Panc1 (cell line): ENCODE data around the gene PANK1. TPM values are rescaled to one million over a fixed set of nuclear protein-coding genes. Genes with fewer than 3 reads are reported as not detected.

Experiments used
- ATAC-seq: fragments of 200-7000 bp; cut with Tn5 transposase; 2 replicates; pipeline ENCODE4 v1.9.1; 2020; ENCODE audit warnings: mild to moderate bottlenecking, moderate library complexity
- BruUV-seq: library from RNA; stranded (reverse); fragments of 400-500 nt; replicated peaks from 2 replicates; lab custom pipeline; 2021; lab: Mats Ljungman, UMichigan
- CTCF ChIA-PET: fragments of 300-600 bp; sonication (Branson Sonifier 250); formaldehyde crosslinking; loops from one replicate; lab custom pipeline; 2022; ENCODE audit warnings: antibody characterized with exemption; lab: Charles Lee
- POLR2A ChIA-PET: fragments of 300-600 bp; sonication (Branson Sonifier 250); formaldehyde crosslinking; loops from one replicate; lab custom pipeline; 2022; ENCODE audit warnings: antibody characterized with exemption; lab: Charles Lee
- DNase-seq: peaks from one replicate; pipeline ENCODE4 v3.0.0-alpha.2; 2010; ENCODE audit warnings: low read depth, low spot score
- H3K27ac ChIP-seq: 2 replicates; pipeline ENCODE4 v1.5.1; 2011; ENCODE audit warnings: mild to moderate bottlenecking, low read length, inconsistent platforms
- H3K27me3 ChIP-seq: fragments of 200-500 bp; sonication (Bioruptor generic); 2 replicates; pipeline ENCODE4 v1.6.0; 2014; ENCODE audit warnings: low read length, inconsistent platforms; ENCODE audit not compliant: control insufficient read depth, insufficient read depth
- H3K36me3 ChIP-seq: fragments of 200-500 bp; sonication (Bioruptor generic); 2 replicates; pipeline ENCODE4 v1.5.1; 2014; ENCODE audit warnings: inconsistent platforms, mild to moderate bottlenecking, low read length, moderate library complexity; ENCODE audit not compliant: control insufficient read depth, insufficient read depth
- H3K4me1 ChIP-seq: 2 replicates; pipeline ENCODE4 v1.5.1; 2011; ENCODE audit warnings: inconsistent platforms, mild to moderate bottlenecking, low read length, moderate library complexity; ENCODE audit not compliant: control insufficient read depth, insufficient read depth
- H3K4me3 ChIP-seq, 2 experiments: 2 replicates each; pipeline ENCODE4 v1.5.1; 2011 to 2012; ENCODE audit warnings: low read depth in 2 of 2, low read length in 2 of 2, mild to moderate bottlenecking in 2 of 2, inconsistent platforms in 1 of 2, moderate library complexity in 1 of 2
- H3K9me3 ChIP-seq: fragments of 200-500 bp; sonication (Bioruptor generic); 2 replicates; pipeline ENCODE4 v1.5.1; 2014; ENCODE audit warnings: low read depth, mild to moderate bottlenecking, inconsistent platforms, low read length, moderate library complexity; ENCODE audit not compliant: control insufficient read depth, insufficient read depth
- CTCF ChIP-seq: fragments of 450-650 bp; IDR thresholded peaks from 2 replicates; pipeline ENCODE4 v1.5.1; 2017; ENCODE audit warnings: mild to moderate bottlenecking
- POLR2AphosphoS5 ChIP-seq: IDR thresholded peaks from 2 replicates; pipeline ENCODE4 v1.6.1; 2012; ENCODE audit warnings: mild to moderate bottlenecking, low read depth, low read length, moderate library complexity
- REST ChIP-seq, 2 experiments: IDR thresholded peaks; 2 replicates each; pipeline ENCODE4 v1.6.1; 2011 to 2012; ENCODE audit warnings: low read depth in 2 of 2, control low read depth in 1 of 2, low read length in 1 of 2, mild to moderate bottlenecking in 1 of 2, moderate library complexity in 1 of 2; ENCODE audit not compliant: insufficient read depth in 1 of 2
- SIN3A ChIP-seq: IDR thresholded peaks from 2 replicates; pipeline ENCODE4 v1.6.1; 2012; ENCODE audit warnings: low read depth, mild to moderate bottlenecking, low read length, moderate library complexity, borderline replicate concordance; ENCODE audit not compliant: insufficient read depth
- TCF7L2 ChIP-seq: IDR thresholded peaks from 2 replicates; pipeline ENCODE4 v1.6.1; 2011; ENCODE audit warnings: mild to moderate bottlenecking, low read depth, low read length, inconsistent platforms
- in situ Hi-C: cut with HindIII; loops from 2 replicates; pipeline ENCODE4 v1.10.0; 2016; ENCODE audit warnings: low sequenced_read_pairs, low pct_unique_long_range_greater_than_20kb
- intact Hi-C: fragments of 100-400 bp; cut with micrococcal nuclease; formaldehyde crosslinking; loops from one replicate; pipeline ENCODE4 v1.10.0; 2022; ENCODE audit not compliant: unreplicated experiment
- total RNA-seq: library from RNA; stranded (reverse); gene quantifications from one replicate; pipeline ENCODE4 v1.2.1, GENCODE V29; 2021; ENCODE audit not compliant: unreplicated experiment

Gene PANK1
- total RNA-seq, 1 experiment from 2014 or later: 11.0 TPM

- POLR2A ChIA-PET: no interaction called here
Measured at GRCh38 chr10:89659143-89660131, 14.4 kb upstream of the PANK1 start.

DNA sequence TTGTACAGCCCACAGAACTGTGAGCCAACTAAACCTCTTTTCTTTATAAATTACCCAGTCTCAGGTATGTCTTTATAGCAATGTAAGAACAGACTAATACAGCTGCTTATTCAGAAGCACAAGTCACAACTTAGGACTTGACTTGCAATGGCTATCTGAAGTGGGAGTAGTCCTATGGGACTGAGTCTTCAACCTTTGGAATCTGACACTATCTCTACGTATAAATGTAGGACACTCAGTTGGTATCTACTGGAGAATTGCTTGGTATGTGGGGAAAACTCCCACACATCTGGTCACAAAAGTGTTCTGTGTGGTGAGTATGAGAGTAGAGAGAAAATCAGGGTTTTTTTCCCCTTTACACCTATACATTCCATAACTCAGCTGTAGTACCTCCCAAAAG lies 12.3 kb upstream of the PANK1 start:
- DNase-seq (no peak), ATAC-seq (no peak)
- Histone ChIP-seq H3K27ac (no peak overlapping the region), H3K36me3 (no peaks in the 10 kb centered on the region), H3K4me1 (no peaks in the 10 kb centered on the region), H3K9me3 (no peaks in the 10 kb centered on the region), H3K4me3 (no peak overlapping the region), H3K27me3 (peaks cover 2% of the 10 kb centered on the region; the same call in 1 of the 2 replicates)
- no TSS peak for BruUV-seq
- ChIA-PET POLR2A (no interaction called here), CTCF (no interaction called here)
- in situ Hi-C loops (no loop called here), intact Hi-C loops (no loop called here)
- TF ChIP-seq SIN3A (no peak), REST (IDR thresholded peaks at IDR 0.05; ENCODE audit: insufficient read depth in 1 of 2, low read depth in 2 of 2, low read length in 1 of 2) (no peak), TCF7L2 (no peak), POLR2AphosphoS5 (no peak), CTCF (no peak)

More at GRCh38 chr10:89659143-89660131, 14.4 kb upstream of the PANK1 start:
- no peak for ATAC-seq
- BruUV-seq: no TSS peak
- TF ChIP-seq POLR2AphosphoS5 (no peak), TCF7L2 (no peak), SIN3A (no peak)
- Histone ChIP-seq H3K36me3 (no peaks in the 10 kb centered on the region), H3K4me1 (no peaks in the 10 kb centered on the region), H3K27me3 (peaks cover 2% of the 10 kb centered on the region; the same call in 1 of the 2 replicates), H3K27ac (no peak overlapping the region), H3K9me3 (no peaks in the 10 kb centered on the region), H3K4me3 (no peak overlapping the region)
- intact Hi-C loops: no loop called here
- no peak for DNase-seq
- CTCF ChIA-PET: no interaction called here
- in situ Hi-C loops: no loop called here
